Liver (tissue), 3 donors: Measurements from ENCODE around the gene ARHGAP10.

Experiments used
- CTCF ChIP-seq: fragments of 150-350 bp; IDR thresholded peaks from 2 replicates; pipeline ENCODE4 v1.5.1; 2017; ENCODE audit warnings: improper control_type of control experiment, low read depth, low read length; ENCODE audit not compliant: missing input control
- HNF4G ChIP-seq: IDR thresholded peaks from 2 replicates; pipeline ENCODE4 v1.6.1; 2016; ENCODE audit warnings: antibody characterized with exemption
- NR2F2 ChIP-seq: IDR thresholded peaks from 2 replicates; pipeline ENCODE4 v1.6.1; 2016; ENCODE audit warnings: antibody characterized with exemption
- TF ChIP-seq, protein P1 (sequence below): IDR thresholded peaks from 2 replicates; pipeline ENCODE4 v1.6.1; 2016; ENCODE audit warnings: antibody characterized with exemption, mild to moderate bottlenecking
- donor health status: healthy.
- donor health status: healthy.

DNA sequence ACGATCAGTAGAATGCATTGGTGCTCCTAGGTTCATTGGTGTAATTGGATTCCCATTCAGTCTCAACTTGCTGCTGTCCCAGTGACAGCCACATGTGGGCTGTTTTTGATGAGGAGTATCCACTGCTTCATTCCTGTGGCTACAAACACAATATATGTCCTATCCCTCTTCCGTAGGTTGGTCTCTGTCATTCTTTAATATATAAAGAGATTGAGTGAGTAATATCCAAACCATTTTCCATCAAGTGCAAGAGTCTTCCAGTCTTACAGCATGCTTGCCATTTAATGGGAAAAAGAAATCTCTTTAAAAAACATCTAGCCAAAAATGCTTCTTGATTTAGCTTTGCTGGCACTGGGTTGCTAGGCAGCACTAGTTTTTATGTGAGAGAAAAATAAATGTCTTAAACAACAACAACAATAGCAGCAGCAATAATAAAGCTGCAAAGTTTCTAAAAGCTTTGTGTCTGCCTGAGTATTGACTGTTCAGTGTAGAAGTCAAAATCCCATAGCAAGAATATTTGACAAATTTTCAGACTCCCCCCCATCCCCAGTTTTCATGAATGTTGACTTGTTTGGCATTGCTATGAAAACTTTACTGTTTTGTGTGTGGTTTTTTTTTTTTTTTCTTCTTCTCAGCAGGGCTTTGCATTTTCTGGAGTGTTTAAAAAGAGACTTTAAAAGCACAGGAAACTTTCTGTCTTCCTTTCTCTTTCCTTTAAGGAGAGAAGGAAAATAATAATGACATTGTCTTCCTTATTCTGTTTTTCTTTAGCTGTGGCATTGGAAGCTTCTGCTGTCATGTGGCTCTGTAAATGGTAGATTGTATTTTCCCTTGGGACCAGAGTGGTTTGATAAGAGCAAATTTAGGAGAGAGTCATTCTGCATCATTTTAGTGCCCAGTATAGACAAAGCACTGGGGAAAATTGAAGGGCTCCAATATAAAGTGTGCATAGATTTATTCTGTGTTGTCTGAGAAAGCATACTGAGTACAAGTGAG, 244.3 kb downstream of the ARHGAP10 start:
- TF ChIP-seq CTCF (no peak), NR2F2 (no peak), HNF4G (no peak)
- TF ChIP-seq, protein P1, sequence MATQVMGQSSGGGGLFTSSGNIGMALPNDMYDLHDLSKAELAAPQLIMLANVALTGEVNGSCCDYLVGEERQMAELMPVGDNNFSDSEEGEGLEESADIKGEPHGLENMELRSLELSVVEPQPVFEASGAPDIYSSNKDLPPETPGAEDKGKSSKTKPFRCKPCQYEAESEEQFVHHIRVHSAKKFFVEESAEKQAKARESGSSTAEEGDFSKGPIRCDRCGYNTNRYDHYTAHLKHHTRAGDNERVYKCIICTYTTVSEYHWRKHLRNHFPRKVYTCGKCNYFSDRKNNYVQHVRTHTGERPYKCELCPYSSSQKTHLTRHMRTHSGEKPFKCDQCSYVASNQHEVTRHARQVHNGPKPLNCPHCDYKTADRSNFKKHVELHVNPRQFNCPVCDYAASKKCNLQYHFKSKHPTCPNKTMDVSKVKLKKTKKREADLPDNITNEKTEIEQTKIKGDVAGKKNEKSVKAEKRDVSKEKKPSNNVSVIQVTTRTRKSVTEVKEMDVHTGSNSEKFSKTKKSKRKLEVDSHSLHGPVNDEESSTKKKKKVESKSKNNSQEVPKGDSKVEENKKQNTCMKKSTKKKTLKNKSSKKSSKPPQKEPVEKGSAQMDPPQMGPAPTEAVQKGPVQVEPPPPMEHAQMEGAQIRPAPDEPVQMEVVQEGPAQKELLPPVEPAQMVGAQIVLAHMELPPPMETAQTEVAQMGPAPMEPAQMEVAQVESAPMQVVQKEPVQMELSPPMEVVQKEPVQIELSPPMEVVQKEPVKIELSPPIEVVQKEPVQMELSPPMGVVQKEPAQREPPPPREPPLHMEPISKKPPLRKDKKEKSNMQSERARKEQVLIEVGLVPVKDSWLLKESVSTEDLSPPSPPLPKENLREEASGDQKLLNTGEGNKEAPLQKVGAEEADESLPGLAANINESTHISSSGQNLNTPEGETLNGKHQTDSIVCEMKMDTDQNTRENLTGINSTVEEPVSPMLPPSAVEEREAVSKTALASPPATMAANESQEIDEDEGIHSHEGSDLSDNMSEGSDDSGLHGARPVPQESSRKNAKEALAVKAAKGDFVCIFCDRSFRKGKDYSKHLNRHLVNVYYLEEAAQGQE: no peak
